ENCODE measurements around the gene NTHL1.

NTHL1 gene

GRCh38 chr16:1990351-1991134, 57.1 kb downstream of the NTHL1 start:
- no peak overlapping the region for H3K4me3 ChIP-seq (ENCODE audit: low read depth, low read length)
- DNase-seq (ENCODE audit: low read depth) = no peak
- TF ChIP-seq CTCF (conservative IDR thresholded peaks at IDR 0.05; ENCODE audit: low read depth, low read length) = no peak

GRCh38 chr16:1990101-1990350, 57.6 kb downstream of the NTHL1 start:
- no peak overlapping the region for H3K4me3 ChIP-seq (ENCODE audit: low read depth, low read length)
- DNase-seq (ENCODE audit: low read depth) = no peak
- TF ChIP-seq CTCF (conservative IDR thresholded peaks at IDR 0.05; ENCODE audit: low read depth, low read length) = no peak

Data from choroid plexus epithelial cell (primary cell).